ENCODE results near the gene ATN1.

DNA sequence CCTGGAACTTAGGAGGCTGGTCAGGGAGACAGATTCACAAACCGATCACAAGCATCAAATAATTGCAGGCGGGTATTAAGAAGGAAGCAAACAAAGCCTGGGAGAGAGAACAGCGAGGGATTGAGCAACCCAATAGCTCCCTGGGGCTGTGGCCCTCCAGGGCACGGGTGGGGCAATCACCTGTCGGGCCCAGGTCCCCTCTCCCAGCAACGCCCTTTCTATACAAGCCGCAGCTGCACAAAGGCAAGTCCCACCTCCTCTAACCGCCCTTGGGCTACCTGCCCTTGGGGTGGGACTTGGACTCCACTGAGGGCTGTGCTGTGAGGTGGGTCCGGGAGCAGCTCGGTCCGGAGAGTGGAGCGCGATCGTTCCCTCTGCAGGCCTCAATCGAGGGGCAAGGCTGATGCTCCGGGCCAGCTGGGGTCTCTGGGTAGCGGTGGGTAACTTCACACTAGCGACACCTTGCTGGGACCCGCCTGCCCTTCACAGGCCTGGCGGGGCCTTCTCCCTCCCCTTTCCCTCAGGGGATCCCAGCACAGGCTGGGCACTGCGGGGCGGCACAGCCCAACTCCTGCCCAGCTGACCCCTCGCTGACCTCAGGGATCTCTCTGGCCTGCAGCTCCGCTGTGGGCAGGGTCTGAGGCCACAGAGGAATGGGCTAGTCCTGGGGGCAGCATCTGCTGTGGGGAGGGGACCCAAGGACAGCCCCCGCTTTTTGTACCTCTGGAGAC lies 34.7 kb downstream of the ATN1 start:
- TF ChIP-seq, protein P1, sequence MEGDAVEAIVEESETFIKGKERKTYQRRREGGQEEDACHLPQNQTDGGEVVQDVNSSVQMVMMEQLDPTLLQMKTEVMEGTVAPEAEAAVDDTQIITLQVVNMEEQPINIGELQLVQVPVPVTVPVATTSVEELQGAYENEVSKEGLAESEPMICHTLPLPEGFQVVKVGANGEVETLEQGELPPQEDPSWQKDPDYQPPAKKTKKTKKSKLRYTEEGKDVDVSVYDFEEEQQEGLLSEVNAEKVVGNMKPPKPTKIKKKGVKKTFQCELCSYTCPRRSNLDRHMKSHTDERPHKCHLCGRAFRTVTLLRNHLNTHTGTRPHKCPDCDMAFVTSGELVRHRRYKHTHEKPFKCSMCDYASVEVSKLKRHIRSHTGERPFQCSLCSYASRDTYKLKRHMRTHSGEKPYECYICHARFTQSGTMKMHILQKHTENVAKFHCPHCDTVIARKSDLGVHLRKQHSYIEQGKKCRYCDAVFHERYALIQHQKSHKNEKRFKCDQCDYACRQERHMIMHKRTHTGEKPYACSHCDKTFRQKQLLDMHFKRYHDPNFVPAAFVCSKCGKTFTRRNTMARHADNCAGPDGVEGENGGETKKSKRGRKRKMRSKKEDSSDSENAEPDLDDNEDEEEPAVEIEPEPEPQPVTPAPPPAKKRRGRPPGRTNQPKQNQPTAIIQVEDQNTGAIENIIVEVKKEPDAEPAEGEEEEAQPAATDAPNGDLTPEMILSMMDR (IDR thresholded peaks at IDR 0.05; ENCODE audit: borderline replicate concordance, extremely low read depth, low read length, poor library complexity, severe bottlenecking) = no peak
- TF ChIP-seq EZH2 (IDR thresholded peaks at IDR 0.05; ENCODE audit: borderline replicate concordance, low read depth, low read length, severe bottlenecking) = no peak

Measured in DND-41 (cell line).